B cell (primary cell): ENCODE measurements around the gene FMNL2. TPM values are rescaled to one million over a fixed set of nuclear protein-coding genes. Genes with fewer than 3 reads are reported as not detected.

Experiments used
- ATAC-seq: fragments of 200-7000 bp; cut with Tn5 transposase; one replicate; pipeline ENCODE4 v1.10.0; 2021; ENCODE audit warnings: low read depth, mild to moderate bottlenecking, moderate number of reproducible peaks, moderate library complexity
- CTCF ChIA-PET: fragments of 350-600 bp; sonication (Branson Sonifier 250); formaldehyde crosslinking; loops from one replicate; lab custom pipeline; 2021; ENCODE audit warnings: antibody characterized with exemption, inconsistent platforms; lab: Charles Lee
- POLR2A ChIA-PET: fragments of 350-600 bp; sonication (Branson Sonifier 250); formaldehyde crosslinking; loops from one replicate; lab custom pipeline; 2021; ENCODE audit warnings: antibody characterized with exemption; lab: Charles Lee
- DNase-seq: peaks from one replicate; pipeline ENCODE4 v3.0.0; 2013
- H2AFZ ChIP-seq: 2 replicates; pipeline ENCODE4 v1.6.1; 2012; ENCODE audit warnings: mild to moderate bottlenecking, low read depth, low read length; ENCODE audit not compliant: insufficient read depth, poor library complexity, severe bottlenecking
- H3K27ac ChIP-seq, 2 donors: 1 replicate in 1 of 2; 2 replicates in 1 of 2; pipeline ENCODE4 v1.5.1; 2012 to 2013; ENCODE audit warnings: low read length in 2 of 2, mild to moderate bottlenecking in 2 of 2, moderate library complexity in 1 of 2
- H3K27me3 ChIP-seq, 4 experiments: fragments of 200-600 bp in 1 of 4; sonication (generic) in 1 of 4; replicated peaks in 1 of 4; 1 replicate in 2 of 4; 2 replicates in 2 of 4; pipeline versions ENCODE4 v1.6.1 to v1.7.0; 2013 to 2016; ENCODE audit warnings: low read length in 3 of 4, mild to moderate bottlenecking in 2 of 4, mixed read lengths in 1 of 4, moderate library complexity in 1 of 4; ENCODE audit not compliant: insufficient read depth in 4 of 4, control insufficient read depth in 3 of 4; ENCODE audit errors: control extremely low read depth in 1 of 4
- H3K36me3 ChIP-seq, 2 experiments: replicated peaks in 1 of 2; 1 replicate in 1 of 2; 2 replicates in 1 of 2; pipeline versions ENCODE4 v1.6.1 to v1.7.1; 2013; ENCODE audit warnings: low read length in 1 of 2; ENCODE audit not compliant: insufficient read depth in 2 of 2, control insufficient read depth in 1 of 2; ENCODE audit errors: control extremely low read depth in 1 of 2, extremely low read depth in 1 of 2
- H3K4me1 ChIP-seq, 2 donors: fragments of 200-600 bp in 1 of 2; sonication (generic) in 1 of 2; 1 replicate in 1 of 2; 2 replicates in 1 of 2; pipeline versions ENCODE4 v1.5.1 to v1.6.1; 2013 to 2017; ENCODE audit warnings: low read length in 2 of 2; ENCODE audit not compliant: control insufficient read depth in 2 of 2, insufficient read depth in 2 of 2
- H3K4me2 ChIP-seq: replicated peaks from 2 replicates; pipeline ENCODE3; 2012; ENCODE audit warnings: mild to moderate bottlenecking, low read depth, low read length; ENCODE audit not compliant: poor library complexity, severe bottlenecking
- H3K4me3 ChIP-seq, 5 experiments: fragments of 200-600 bp in 1 of 5; sonication (generic) in 1 of 5; 1 replicate in 3 of 5; 2 replicates in 2 of 5; pipeline versions ENCODE4 v1.5.1 to v1.7.0; 2011 to 2016; ENCODE audit warnings: low read length in 4 of 5, mild to moderate bottlenecking in 4 of 5, low read depth in 2 of 5, control low read depth in 1 of 5, moderate library complexity in 1 of 5; ENCODE audit not compliant: insufficient read depth in 1 of 5; ENCODE audit errors: control extremely low read depth in 1 of 5, extremely low read depth in 1 of 5
- H3K79me2 ChIP-seq: fragments of 200-600 bp; sonication (generic); one replicate; pipeline ENCODE4 v1.6.0; 2016; ENCODE audit warnings: low read length; ENCODE audit not compliant: control insufficient read depth, insufficient read depth
- H3K9ac ChIP-seq: fragments of 200-600 bp; sonication (generic); 2 replicates; pipeline ENCODE4 v1.6.1; 2017; ENCODE audit warnings: mild to moderate bottlenecking, low read length, moderate library complexity
- H3K9me3 ChIP-seq, 3 donors: one replicate each; pipeline versions ENCODE4 v1.6.1 to v1.7.1; 2013; ENCODE audit warnings: low read length in 2 of 3; ENCODE audit not compliant: control insufficient read depth in 2 of 3, insufficient read depth in 1 of 3; ENCODE audit errors: control extremely low read depth in 1 of 3
- H4K20me1 ChIP-seq: 2 replicates; pipeline ENCODE4 v1.6.0; 2012; ENCODE audit warnings: mild to moderate bottlenecking, low read length; ENCODE audit not compliant: insufficient read depth, control insufficient read depth, poor library complexity, severe bottlenecking
- H3K27ac Mint-ChIP-seq: one replicate; pipeline ENCODE4 v1.8.0; 2021; ENCODE audit warnings: mixed read lengths
- H3K27me3 Mint-ChIP-seq: one replicate; pipeline ENCODE4 v1.8.0; 2021; ENCODE audit warnings: mixed read lengths
- H3K4me1 Mint-ChIP-seq: one replicate; pipeline ENCODE4 v1.8.0; 2021; ENCODE audit warnings: mixed read lengths
- H3K4me3 Mint-ChIP-seq: one replicate; pipeline ENCODE4 v1.8.0; 2021; ENCODE audit warnings: mixed read lengths
- H3K9me3 Mint-ChIP-seq: one replicate; pipeline ENCODE4 v1.8.0; 2022; ENCODE audit warnings: mixed read lengths; ENCODE audit not compliant: insufficient read depth
- CTCF ChIP-seq: fragments of 200-600 bp; IDR thresholded peaks from one replicate; pipeline ENCODE4 v1.8.0; 2022; ENCODE audit warnings: antibody characterized with exemption, mild to moderate bottlenecking
- EZH2 ChIP-seq: IDR thresholded peaks from 2 replicates; pipeline ENCODE4 v1.6.1; 2012; ENCODE audit warnings: borderline replicate concordance, low read depth, mild to moderate bottlenecking, moderate library complexity, low read length; ENCODE audit not compliant: insufficient read depth, poor library complexity, severe bottlenecking
- WGBS: methylation state at CpG from one replicate; pipeline ENCODE4 v1.1.5; 2013; ENCODE audit warnings: missing lambda C conversion rate; ENCODE audit not compliant: insufficient coverage; 5-methylcytosine and 5-hydroxymethylcytosine counted together
- intact Hi-C: fragments of 100-400 bp; cut with micrococcal nuclease; formaldehyde crosslinking; loops from one replicate; pipeline ENCODE4 v1.10.0; 2022
- polyA plus RNA-seq: library from polyadenylated mRNA; depleted of rRNA; stranded (reverse); fragments of >200 nt; gene quantifications from 2 replicates; pipeline ENCODE4 v1.2.3, GENCODE V29; 2012
- total RNA-seq, 2 donors: library from RNA; stranded (reverse); fragments of 120-200 nt in 1 of 2; gene quantifications; 1 replicate in 1 of 2; 2 replicates in 1 of 2; pipeline versions ENCODE4 v1.2.3 to v1.2.4, GENCODE V29; 2013 to 2022

FMNL2 gene
- total and polyA plus RNA-seq, 2 donors (not counting 1 experiment from before 2014, with no cell fraction given) = 0.73 to 8.8 TPM

- Histone ChIP-seq H3K4me2 (no peak overlapping the region), H3K27me3 (no peaks in the 10 kb centered on the region), H3K4me1 (no peaks in the 10 kb centered on the region), H2AFZ (no peak overlapping the region), H3K4me3 (no peak overlapping the region), H4K20me1 (no peaks in the 10 kb centered on the region), H3K27ac (no peak overlapping the region), H3K79me2 (no peaks in the 10 kb centered on the region), H3K9me3 (no peaks in the 10 kb centered on the region), H3K36me3 (no peaks in the 10 kb centered on the region), H3K9ac (no peak overlapping the region)
- Mint-ChIP-seq H3K9me3 (no peaks in the 10 kb centered on the region), H3K4me3 (no peak overlapping the region), H3K27me3 (peaks cover 2% of the 10 kb centered on the region), H3K4me1 (peaks cover 6% of the 10 kb centered on the region), H3K27ac (no peak overlapping the region)
- TF ChIP-seq CTCF (no peak), EZH2 (no peak)
- DNase-seq (no peak), ATAC-seq (no peak)
- CTCF ChIA-PET = no interaction called here
- intact Hi-C loops = no loop called here
- WGBS = 100% methylated on average over 2 of the region's 3 CpGs
- POLR2A ChIA-PET = no interaction called here
These were observed 78.5 kb downstream of the FMNL2 start for GRCh38 chr2:152413228-152414030.

DNA sequence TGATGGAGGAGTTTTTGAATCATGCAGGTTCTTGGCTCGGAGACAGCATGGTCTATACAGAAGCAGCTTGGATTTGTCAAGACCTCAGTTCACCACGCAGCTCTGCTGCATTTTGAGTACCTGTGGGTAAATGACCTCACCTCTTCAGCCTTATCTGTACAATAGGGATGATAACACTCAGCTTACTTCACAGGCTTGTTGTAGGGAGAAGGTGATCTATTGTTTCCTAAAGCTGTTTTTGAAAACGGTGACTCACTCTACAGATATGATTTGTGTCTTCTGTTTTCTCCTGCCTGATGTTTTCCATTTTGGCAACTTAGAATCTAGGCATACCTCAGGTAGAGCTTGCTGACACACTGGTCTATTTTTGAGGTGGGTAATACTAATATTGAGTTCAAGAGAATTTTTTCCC lies 80.3 kb downstream of the FMNL2 start:
- no peaks in the 10 kb centered on the region for H3K4me1 ChIP-seq
- no peaks in the 10 kb centered on the region for H3K9me3 ChIP-seq
- DNase-seq (no peak), ATAC-seq (no peak)
- Mint-ChIP-seq H3K4me3 (no peak overlapping the region), H3K4me1 (peaks cover 7% of the 10 kb centered on the region), H3K27me3 (peaks cover 7% of the 10 kb centered on the region), H3K9me3 (no peaks in the 10 kb centered on the region), H3K27ac (no peak overlapping the region)
- H3K9ac ChIP-seq = no peak overlapping the region
- intact Hi-C loops = no loop called here
- no peaks in the 10 kb centered on the region for H4K20me1 ChIP-seq
- H3K27ac ChIP-seq = no peak overlapping the region
- H2AFZ ChIP-seq = no peak overlapping the region
- H3K27me3 ChIP-seq = peaks cover 0 to 4% (median 0%) of the 10 kb centered on the region in 4 experiments
- no peak overlapping the region for H3K4me3 ChIP-seq
- ChIA-PET CTCF (no interaction called here), POLR2A (no interaction called here)
- WGBS = 71% methylated on average over 1 of the region's 3 CpGs
- H3K79me2 ChIP-seq = no peaks in the 10 kb centered on the region
- TF ChIP-seq EZH2 = no peak
- no peak for TF ChIP-seq CTCF
- H3K4me2 ChIP-seq = no peak overlapping the region
- H3K36me3 ChIP-seq = no peaks in the 10 kb centered on the region
